HepG2 (cell line): ENCODE results near the gene TARS3. TPM values are rescaled to one million over a fixed set of nuclear protein-coding genes. Genes with fewer than 3 reads are reported as not detected.
A peak's percentile ranks its signal among the peaks of the same experiment; 100 is the strongest.

Source experiments
- ADNP ChIP-seq: sonication (generic); formaldehyde crosslinking; IDR thresholded peaks from 2 replicates; pipeline ENCODE4 v1.4.0; 2020; ENCODE audit warnings: missing genetic modification reagents
- DR1 ChIP-seq: sonication (generic); formaldehyde crosslinking; IDR thresholded peaks from 2 replicates; pipeline ENCODE4 v1.8.0; 2021; ENCODE audit warnings: mild to moderate bottlenecking, missing genetic modification reagents, inconsistent platforms
- FOXM1 ChIP-seq: sonication (generic); formaldehyde crosslinking; IDR thresholded peaks from 2 replicates; pipeline ENCODE4 v1.5.0; 2020; ENCODE audit warnings: missing genetic modification reagents
- FOXO1 ChIP-seq: sonication (generic); formaldehyde crosslinking; IDR thresholded peaks from 2 replicates; pipeline ENCODE4 v1.4.0; 2020; ENCODE audit warnings: missing genetic modification reagents
- HDAC2 ChIP-seq: sonication (generic); formaldehyde crosslinking; IDR thresholded peaks from 2 replicates; pipeline ENCODE4 v1.4.0; 2020; ENCODE audit warnings: missing genetic modification reagents
- HNF1B ChIP-seq: sonication (generic); formaldehyde crosslinking; IDR thresholded peaks from 2 replicates; pipeline ENCODE4 v1.5.1; 2020; ENCODE audit warnings: mild to moderate bottlenecking, moderate library complexity, missing genetic modification reagents
- HNF4G ChIP-seq, 2 experiments: sonication (generic) in 1 of 2; formaldehyde crosslinking in 1 of 2; IDR thresholded peaks; 2 replicates each; pipeline versions ENCODE4 v1.4.0 to v1.6.1; 2011 to 2020; ENCODE audit warnings: borderline replicate concordance in 2 of 2, low read depth in 2 of 2, mild to moderate bottlenecking in 2 of 2, low read length in 1 of 2, missing genetic modification reagents in 1 of 2, moderate library complexity in 1 of 2
- HNRNPL ChIP-seq: fragments of 200-400 bp; formaldehyde crosslinking; IDR thresholded peaks from 2 replicates; pipeline ENCODE4 v1.6.1; 2017; ENCODE audit warnings: mild to moderate bottlenecking, low read depth, low read length
- MAF1 ChIP-seq: sonication (generic); formaldehyde crosslinking; IDR thresholded peaks from 2 replicates; pipeline ENCODE4 v1.5.0; 2020; ENCODE audit warnings: missing genetic modification reagents, borderline replicate concordance
- RARA ChIP-seq: IDR thresholded peaks from 2 replicates; pipeline ENCODE4 v1.6.1; 2016; ENCODE audit warnings: missing genetic modification reagents, missing compliant biosample characterization
- SIX4 ChIP-seq: sonication (generic); formaldehyde crosslinking; IDR thresholded peaks from 2 replicates; pipeline ENCODE4 v1.4.0; 2020; ENCODE audit warnings: missing genetic modification reagents
- TBX3 ChIP-seq: fragments of 450-650 bp; IDR thresholded peaks from 2 replicates; pipeline ENCODE4 v1.6.1; 2017; ENCODE audit warnings: antibody characterized with exemption, mild to moderate bottlenecking, inconsistent platforms, borderline replicate concordance
- TMF1 ChIP-seq: sonication (generic); formaldehyde crosslinking; IDR thresholded peaks from 2 replicates; pipeline ENCODE4 v1.8.1; 2022; ENCODE audit warnings: low read depth, missing genetic modification reagents
- ZBTB38 ChIP-seq: sonication (generic); formaldehyde crosslinking; IDR thresholded peaks from 2 replicates; pipeline ENCODE4 v1.5.1; 2020; ENCODE audit warnings: mild to moderate bottlenecking, missing genetic modification reagents
- ZNF264 ChIP-seq: sonication (generic); formaldehyde crosslinking; IDR thresholded peaks from 2 replicates; pipeline ENCODE4 v1.4.0; 2020; ENCODE audit warnings: missing genetic modification reagents
- ZNF337 ChIP-seq: sonication (generic); formaldehyde crosslinking; IDR thresholded peaks from 2 replicates; pipeline ENCODE4 v1.5.1; 2020; ENCODE audit warnings: missing genetic modification reagents, low read depth, mild to moderate bottlenecking, borderline replicate concordance
- ZNF350 ChIP-seq: sonication (generic); formaldehyde crosslinking; IDR thresholded peaks from 2 replicates; pipeline ENCODE4 v1.4.0; 2020; ENCODE audit warnings: mild to moderate bottlenecking, low read depth, missing genetic modification reagents, borderline replicate concordance
- ZNF562 ChIP-seq: sonication (generic); formaldehyde crosslinking; IDR thresholded peaks from 2 replicates; pipeline ENCODE4 v1.8.0; 2022; ENCODE audit warnings: missing genetic modification reagents, borderline replicate concordance
- ZNF841 ChIP-seq: sonication (generic); formaldehyde crosslinking; IDR thresholded peaks from 2 replicates; pipeline ENCODE4 v1.8.1; 2023; ENCODE audit warnings: missing genetic modification reagents, borderline replicate concordance
- polyA plus RNA-seq, 8 experiments: library from polyadenylated mRNA; depleted of rRNA in 3 of 8; stranded (reverse) in 7 of 8; unstranded in 1 of 8; fragments of >200 nt; fragmentation: Illumina TruSeq in 4 of 8; extraction: Trizol in 4 of 8; gene quantifications; 2 replicates each; pipeline versions ENCODE4 v1.2.1 to v1.2.3, GENCODE V29; 2011 to 2016; ENCODE audit warnings: low read depth in 4 of 8, missing spikeins in 1 of 8, mixed read lengths in 1 of 8; ENCODE audit not compliant: insufficient read depth in 1 of 8
- total RNA-seq, 5 experiments: library from RNA; depleted of rRNA; stranded (reverse); fragments of >200 nt; fragmentation: Illumina TruSeq; extraction: Trizol; gene quantifications; 2 replicates each; pipeline ENCODE4 v1.2.3, GENCODE V29; 2016; ENCODE audit warnings: low read depth in 1 of 5
- TF ChIP-seq, protein P1 (sequence below): sonication (generic); formaldehyde crosslinking; IDR thresholded peaks from 2 replicates; pipeline ENCODE4 v1.4.0; 2020; ENCODE audit warnings: missing genetic modification reagents
- TF ChIP-seq, protein P2 (sequence below): sonication (generic); formaldehyde crosslinking; IDR thresholded peaks from 2 replicates; pipeline ENCODE4 v1.4.0; 2020; ENCODE audit warnings: missing genetic modification reagents
- TF ChIP-seq, protein P3 (sequence below): sonication (generic); formaldehyde crosslinking; conservative IDR thresholded peaks from 2 replicates; pipeline ENCODE4 v1.4.0; 2020; ENCODE audit warnings: missing genetic modification reagents
- TF ChIP-seq, protein P4 (sequence below): sonication (generic); formaldehyde crosslinking; IDR thresholded peaks from 2 replicates; pipeline ENCODE4 v1.8.0; 2022; ENCODE audit warnings: mild to moderate bottlenecking, missing genetic modification reagents

Gene TARS3
- total and polyA plus RNA-seq, 2 of the 13 experiments (the other 11 are each of a cell fraction or from before 2014, with no cell fraction given): 4.1 to 11.7 TPM

- TF ChIP-seq FOXM1 (CRISPR knock-in tag) (no peak), ZNF337 (CRISPR knock-in tag) (no peak; the same call in 1 of the 2 replicates), SIX4 (CRISPR knock-in tag) (no peak), HNRNPL (no peak), ADNP (no peak), ZNF841 (CRISPR knock-in tag) (no peak), HNF1B (peak; percentile 80), TMF1 (0 out of 2 replicates have a peak, but pooled peaks have one; percentile 61), TBX3 (no peak), ZNF350 (CRISPR knock-in tag) (peak; percentile 20; the same call in 1 of the 2 replicates), FOXO1 (CRISPR knock-in tag) (peak; percentile 42; the same call in 1 of the 2 replicates), ZNF264 (CRISPR knock-in tag) (no peak; the same call in 1 of the 2 replicates), HNF4G (IDR thresholded peaks at IDR 0.05; ENCODE audit: borderline replicate concordance, low read depth, low read length) (no peak), HNF4G (CRISPR knock-in tag; IDR thresholded peaks at IDR 0.05; ENCODE audit: borderline replicate concordance, low read depth) (no peak), HDAC2 (CRISPR knock-in tag) (peak; percentile 75), ZBTB38 (peak; percentile 33), MAF1 (CRISPR knock-in tag) (no peak), DR1 (no peak), RARA (CRISPR knock-in tag) (peak; percentile 55), ZNF562 (CRISPR knock-in tag) (no peak)
- TF ChIP-seq, protein P1, sequence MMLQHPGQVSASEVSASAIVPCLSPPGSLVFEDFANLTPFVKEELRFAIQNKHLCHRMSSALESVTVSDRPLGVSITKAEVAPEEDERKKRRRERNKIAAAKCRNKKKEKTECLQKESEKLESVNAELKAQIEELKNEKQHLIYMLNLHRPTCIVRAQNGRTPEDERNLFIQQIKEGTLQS (CRISPR knock-in tag): no peak
- TF ChIP-seq, protein P2, sequence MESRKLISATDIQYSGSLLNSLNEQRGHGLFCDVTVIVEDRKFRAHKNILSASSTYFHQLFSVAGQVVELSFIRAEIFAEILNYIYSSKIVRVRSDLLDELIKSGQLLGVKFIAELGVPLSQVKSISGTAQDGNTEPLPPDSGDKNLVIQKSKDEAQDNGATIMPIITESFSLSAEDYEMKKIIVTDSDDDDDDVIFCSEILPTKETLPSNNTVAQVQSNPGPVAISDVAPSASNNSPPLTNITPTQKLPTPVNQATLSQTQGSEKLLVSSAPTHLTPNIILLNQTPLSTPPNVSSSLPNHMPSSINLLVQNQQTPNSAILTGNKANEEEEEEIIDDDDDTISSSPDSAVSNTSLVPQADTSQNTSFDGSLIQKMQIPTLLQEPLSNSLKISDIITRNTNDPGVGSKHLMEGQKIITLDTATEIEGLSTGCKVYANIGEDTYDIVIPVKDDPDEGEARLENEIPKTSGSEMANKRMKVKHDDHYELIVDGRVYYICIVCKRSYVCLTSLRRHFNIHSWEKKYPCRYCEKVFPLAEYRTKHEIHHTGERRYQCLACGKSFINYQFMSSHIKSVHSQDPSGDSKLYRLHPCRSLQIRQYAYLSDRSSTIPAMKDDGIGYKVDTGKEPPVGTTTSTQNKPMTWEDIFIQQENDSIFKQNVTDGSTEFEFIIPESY (CRISPR knock-in tag): no peak
- TF ChIP-seq, protein P3, sequence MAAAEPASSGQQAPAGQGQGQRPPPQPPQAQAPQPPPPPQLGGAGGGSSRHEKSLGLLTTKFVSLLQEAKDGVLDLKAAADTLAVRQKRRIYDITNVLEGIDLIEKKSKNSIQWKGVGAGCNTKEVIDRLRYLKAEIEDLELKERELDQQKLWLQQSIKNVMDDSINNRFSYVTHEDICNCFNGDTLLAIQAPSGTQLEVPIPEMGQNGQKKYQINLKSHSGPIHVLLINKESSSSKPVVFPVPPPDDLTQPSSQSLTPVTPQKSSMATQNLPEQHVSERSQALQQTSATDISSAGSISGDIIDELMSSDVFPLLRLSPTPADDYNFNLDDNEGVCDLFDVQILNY: no peak
- TF ChIP-seq, protein P4, sequence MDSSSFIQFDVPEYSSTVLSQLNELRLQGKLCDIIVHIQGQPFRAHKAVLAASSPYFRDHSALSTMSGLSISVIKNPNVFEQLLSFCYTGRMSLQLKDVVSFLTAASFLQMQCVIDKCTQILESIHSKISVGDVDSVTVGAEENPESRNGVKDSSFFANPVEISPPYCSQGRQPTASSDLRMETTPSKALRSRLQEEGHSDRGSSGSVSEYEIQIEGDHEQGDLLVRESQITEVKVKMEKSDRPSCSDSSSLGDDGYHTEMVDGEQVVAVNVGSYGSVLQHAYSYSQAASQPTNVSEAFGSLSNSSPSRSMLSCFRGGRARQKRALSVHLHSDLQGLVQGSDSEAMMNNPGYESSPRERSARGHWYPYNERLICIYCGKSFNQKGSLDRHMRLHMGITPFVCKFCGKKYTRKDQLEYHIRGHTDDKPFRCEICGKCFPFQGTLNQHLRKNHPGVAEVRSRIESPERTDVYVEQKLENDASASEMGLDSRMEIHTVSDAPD (CRISPR knock-in tag): 0 out of 2 replicates have a peak, but pooled peaks have one; percentile 71
Observed at GRCh38 chr15:101615986-101616848, 108.1 kb downstream of the TARS3 start (continued).
